HL-60 (cell line): ENCODE data around the gene FAM234B.

Source experiments
- DNase-seq, 2 experiments: peaks; one replicate each; pipeline ENCODE4 v3.0.0-alpha.2; 2010 to 2020; ENCODE audit warnings: low read depth in 1 of 2, low spot score in 1 of 2
- H3K27ac ChIP-seq: fragments of 250-450 bp; sonication (Bioruptor Pico); replicated peaks from 2 replicates; pipeline ENCODE4 v1.5.1; 2020; ENCODE audit warnings: mild to moderate bottlenecking, moderate library complexity
- H3K27me3 ChIP-seq: fragments of 250-450 bp; sonication (Bioruptor Pico); 2 replicates; pipeline ENCODE4 v1.5.1; 2021; ENCODE audit warnings: mild to moderate bottlenecking, moderate library complexity; ENCODE audit not compliant: insufficient read depth, poor library complexity, severe bottlenecking
- H3K4me3 ChIP-seq: replicated peaks from 2 replicates; pipeline ENCODE4 v1.5.1; 2011; ENCODE audit warnings: mild to moderate bottlenecking, control low read depth, low read length; ENCODE audit not compliant: insufficient read depth
- GABPA ChIP-seq: IDR thresholded peaks from 2 replicates; pipeline ENCODE4 v1.6.1; 2012; ENCODE audit warnings: low read depth
- POLR2AphosphoS5 ChIP-seq: IDR thresholded peaks from 2 replicates; pipeline ENCODE4 v1.6.1; 2012; ENCODE audit warnings: low read depth
- SPI1 ChIP-seq: IDR thresholded peaks from 2 replicates; pipeline ENCODE4 v1.6.1; 2012; ENCODE audit warnings: low read depth, mild to moderate bottlenecking, borderline replicate concordance
- TF ChIP-seq, protein P1 (sequence below): IDR thresholded peaks from 2 replicates; pipeline ENCODE4 v1.6.1; 2012; ENCODE audit warnings: low read depth; ENCODE audit not compliant: insufficient replicate concordance
- TF ChIP-seq, protein P2 (sequence below): IDR thresholded peaks from one replicate; pipeline ENCODE4 v1.5.1; 2011; ENCODE audit warnings: low read length, control low read depth, inconsistent platforms; ENCODE audit not compliant: insufficient read depth

The FAM234B gene

DNA sequence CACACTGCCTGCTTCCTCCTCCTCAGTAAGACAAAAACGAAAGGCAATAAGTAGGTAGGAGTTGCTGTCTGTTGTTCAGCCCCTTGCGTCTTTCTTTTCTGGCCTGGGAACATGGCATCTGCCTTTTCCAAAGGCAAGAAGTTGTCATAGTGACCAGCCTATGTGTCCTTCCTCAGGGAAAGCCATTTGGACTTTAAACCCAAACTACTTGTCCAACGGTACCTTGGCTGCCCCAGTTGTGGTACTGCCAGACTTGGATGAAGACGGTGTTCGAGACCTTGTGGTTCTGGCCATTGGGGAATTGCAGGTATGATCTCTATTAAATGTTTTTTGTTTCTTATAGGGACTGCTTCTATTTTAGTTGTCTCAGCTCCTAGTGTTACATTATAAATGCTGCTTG is 18.5 kb downstream of the FAM234B start:
- Histone ChIP-seq H3K27me3 (no peaks in the 10 kb centered on the region), H3K4me3 (no peak overlapping the region), H3K27ac (no peak overlapping the region)
- TF ChIP-seq GABPA, result no peak
- TF ChIP-seq, protein P1, sequence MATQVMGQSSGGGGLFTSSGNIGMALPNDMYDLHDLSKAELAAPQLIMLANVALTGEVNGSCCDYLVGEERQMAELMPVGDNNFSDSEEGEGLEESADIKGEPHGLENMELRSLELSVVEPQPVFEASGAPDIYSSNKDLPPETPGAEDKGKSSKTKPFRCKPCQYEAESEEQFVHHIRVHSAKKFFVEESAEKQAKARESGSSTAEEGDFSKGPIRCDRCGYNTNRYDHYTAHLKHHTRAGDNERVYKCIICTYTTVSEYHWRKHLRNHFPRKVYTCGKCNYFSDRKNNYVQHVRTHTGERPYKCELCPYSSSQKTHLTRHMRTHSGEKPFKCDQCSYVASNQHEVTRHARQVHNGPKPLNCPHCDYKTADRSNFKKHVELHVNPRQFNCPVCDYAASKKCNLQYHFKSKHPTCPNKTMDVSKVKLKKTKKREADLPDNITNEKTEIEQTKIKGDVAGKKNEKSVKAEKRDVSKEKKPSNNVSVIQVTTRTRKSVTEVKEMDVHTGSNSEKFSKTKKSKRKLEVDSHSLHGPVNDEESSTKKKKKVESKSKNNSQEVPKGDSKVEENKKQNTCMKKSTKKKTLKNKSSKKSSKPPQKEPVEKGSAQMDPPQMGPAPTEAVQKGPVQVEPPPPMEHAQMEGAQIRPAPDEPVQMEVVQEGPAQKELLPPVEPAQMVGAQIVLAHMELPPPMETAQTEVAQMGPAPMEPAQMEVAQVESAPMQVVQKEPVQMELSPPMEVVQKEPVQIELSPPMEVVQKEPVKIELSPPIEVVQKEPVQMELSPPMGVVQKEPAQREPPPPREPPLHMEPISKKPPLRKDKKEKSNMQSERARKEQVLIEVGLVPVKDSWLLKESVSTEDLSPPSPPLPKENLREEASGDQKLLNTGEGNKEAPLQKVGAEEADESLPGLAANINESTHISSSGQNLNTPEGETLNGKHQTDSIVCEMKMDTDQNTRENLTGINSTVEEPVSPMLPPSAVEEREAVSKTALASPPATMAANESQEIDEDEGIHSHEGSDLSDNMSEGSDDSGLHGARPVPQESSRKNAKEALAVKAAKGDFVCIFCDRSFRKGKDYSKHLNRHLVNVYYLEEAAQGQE, result no peak
- no peak for TF ChIP-seq SPI1
- TF ChIP-seq POLR2AphosphoS5, result no peak
- TF ChIP-seq, protein P2, sequence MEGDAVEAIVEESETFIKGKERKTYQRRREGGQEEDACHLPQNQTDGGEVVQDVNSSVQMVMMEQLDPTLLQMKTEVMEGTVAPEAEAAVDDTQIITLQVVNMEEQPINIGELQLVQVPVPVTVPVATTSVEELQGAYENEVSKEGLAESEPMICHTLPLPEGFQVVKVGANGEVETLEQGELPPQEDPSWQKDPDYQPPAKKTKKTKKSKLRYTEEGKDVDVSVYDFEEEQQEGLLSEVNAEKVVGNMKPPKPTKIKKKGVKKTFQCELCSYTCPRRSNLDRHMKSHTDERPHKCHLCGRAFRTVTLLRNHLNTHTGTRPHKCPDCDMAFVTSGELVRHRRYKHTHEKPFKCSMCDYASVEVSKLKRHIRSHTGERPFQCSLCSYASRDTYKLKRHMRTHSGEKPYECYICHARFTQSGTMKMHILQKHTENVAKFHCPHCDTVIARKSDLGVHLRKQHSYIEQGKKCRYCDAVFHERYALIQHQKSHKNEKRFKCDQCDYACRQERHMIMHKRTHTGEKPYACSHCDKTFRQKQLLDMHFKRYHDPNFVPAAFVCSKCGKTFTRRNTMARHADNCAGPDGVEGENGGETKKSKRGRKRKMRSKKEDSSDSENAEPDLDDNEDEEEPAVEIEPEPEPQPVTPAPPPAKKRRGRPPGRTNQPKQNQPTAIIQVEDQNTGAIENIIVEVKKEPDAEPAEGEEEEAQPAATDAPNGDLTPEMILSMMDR, result no peak
- DNase-seq, result no peak

DNA sequence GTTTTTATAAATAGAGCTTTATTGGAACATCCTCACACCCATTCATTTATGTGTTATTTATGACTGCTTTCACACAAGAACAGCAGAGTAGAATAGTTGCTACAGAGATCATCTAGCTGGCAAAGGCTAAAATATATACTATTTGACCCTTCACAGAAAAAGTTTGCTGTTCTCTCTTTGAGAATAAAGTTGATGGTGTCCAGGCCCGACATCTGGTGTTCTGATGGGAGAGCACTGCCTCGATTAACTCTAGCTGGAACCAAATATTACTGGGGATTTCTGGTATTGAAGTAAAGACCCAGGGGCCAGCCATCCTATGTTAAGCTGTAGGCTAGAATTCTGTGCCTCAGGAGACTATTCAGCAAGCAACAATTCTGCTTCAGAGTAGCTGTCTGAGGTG is 21.8 kb downstream of the FAM234B start:
- TF ChIP-seq POLR2AphosphoS5, result no peak
- TF ChIP-seq, protein P1, result no peak
- no peak for TF ChIP-seq SPI1
- TF ChIP-seq GABPA, result no peak
- TF ChIP-seq, protein P2, result no peak
- no peak for DNase-seq
- Histone ChIP-seq H3K4me3 (no peak overlapping the region), H3K27ac (no peak overlapping the region), H3K27me3 (no peaks in the 10 kb centered on the region)

DNA sequence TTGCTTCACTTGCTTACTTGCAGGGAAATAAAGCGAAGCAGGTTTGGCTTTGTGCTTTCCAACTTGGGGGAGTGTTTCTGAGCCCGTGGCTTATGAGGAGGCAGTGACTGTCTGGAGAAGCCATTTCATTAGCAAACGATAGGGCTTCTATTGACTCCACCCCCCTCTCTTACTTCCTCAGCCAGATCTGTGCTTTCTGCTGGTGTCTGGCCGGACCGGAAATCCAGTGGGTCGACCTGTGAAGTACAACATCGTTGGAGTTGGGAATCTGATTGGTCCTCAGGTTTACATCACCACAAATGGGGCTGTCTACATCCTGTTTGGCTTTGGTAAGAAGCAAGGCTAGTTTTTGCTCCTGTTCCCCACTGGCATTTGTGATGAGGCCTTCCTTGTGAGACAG is 22.3 kb downstream of the FAM234B start:
- DNase-seq, result no peak
- no peaks in the 10 kb centered on the region for H3K27me3 ChIP-seq

More for the DNA sequence above, 22.3 kb downstream of the FAM234B start:
- no peak overlapping the region for H3K4me3 ChIP-seq
- H3K27ac ChIP-seq, result no peak overlapping the region
- no peak for TF ChIP-seq POLR2AphosphoS5
- TF ChIP-seq, protein P1, result no peak
- TF ChIP-seq, protein P2, result no peak
- TF ChIP-seq SPI1, result no peak
- no peak for TF ChIP-seq GABPA
